Esophagus (tissue), 2 donors: ENCODE measurements around the gene ACER3. TPM values are rescaled to one million over a fixed set of nuclear protein-coding genes. Genes with fewer than 3 reads are reported as not detected.

Experiments used
- H3K27ac ChIP-seq, 2 donors: one replicate each; pipeline ENCODE4 v1.5.1; 2013; ENCODE audit warnings: low read depth in 2 of 2, mild to moderate bottlenecking in 2 of 2, inconsistent platforms in 1 of 2, low read length in 1 of 2, moderate library complexity in 1 of 2
- H3K27me3 ChIP-seq, 2 donors: one replicate each; pipeline ENCODE4 v1.6.1; 2013; ENCODE audit warnings: low read length in 2 of 2, control low read depth in 1 of 2, mild to moderate bottlenecking in 1 of 2; ENCODE audit not compliant: insufficient read depth in 2 of 2, control insufficient read depth in 1 of 2
- H3K36me3 ChIP-seq, 2 donors: one replicate each; pipeline ENCODE4 v1.6.1; 2013; ENCODE audit warnings: low read length in 1 of 2; ENCODE audit not compliant: control insufficient read depth in 2 of 2, insufficient read depth in 2 of 2
- H3K4me1 ChIP-seq, 2 donors: one replicate each; pipeline ENCODE4 v1.6.1; 2013; ENCODE audit warnings: low read length in 1 of 2; ENCODE audit not compliant: control insufficient read depth in 2 of 2, insufficient read depth in 2 of 2
- H3K4me3 ChIP-seq, 2 donors: one replicate each; pipeline ENCODE4 v1.5.1; 2013; ENCODE audit warnings: low read length in 2 of 2, mild to moderate bottlenecking in 2 of 2, low read depth in 1 of 2, moderate library complexity in 1 of 2
- H3K9me3 ChIP-seq, 2 donors: one replicate each; pipeline ENCODE4 v1.6.1; 2013; ENCODE audit warnings: mild to moderate bottlenecking in 2 of 2, low read depth in 1 of 2, low read length in 1 of 2, moderate library complexity in 1 of 2; ENCODE audit not compliant: control insufficient read depth in 2 of 2, insufficient read depth in 1 of 2
- WGBS, 2 donors: extraction: QIAGEN DNeasy Blood & Tissue Kit; methylation state at CpG; one replicate each; pipeline ENCODE4 v1.1.7; 2013; 5-methylcytosine and 5-hydroxymethylcytosine counted together
- polyA plus RNA-seq, 2 donors: library from polyadenylated mRNA; stranded (reverse); fragments of 200-250 nt; gene quantifications; one replicate each; pipeline ENCODE4 v1.2.3, GENCODE V29; 2013
- donor health status: healthy with polysubstance abuse.
- donor health status: Bipolar disorder and iron deficiency.

The ACER3 gene
- polyA plus RNA-seq, 2 donors, result 7.2 to 8.2 TPM

DNA sequence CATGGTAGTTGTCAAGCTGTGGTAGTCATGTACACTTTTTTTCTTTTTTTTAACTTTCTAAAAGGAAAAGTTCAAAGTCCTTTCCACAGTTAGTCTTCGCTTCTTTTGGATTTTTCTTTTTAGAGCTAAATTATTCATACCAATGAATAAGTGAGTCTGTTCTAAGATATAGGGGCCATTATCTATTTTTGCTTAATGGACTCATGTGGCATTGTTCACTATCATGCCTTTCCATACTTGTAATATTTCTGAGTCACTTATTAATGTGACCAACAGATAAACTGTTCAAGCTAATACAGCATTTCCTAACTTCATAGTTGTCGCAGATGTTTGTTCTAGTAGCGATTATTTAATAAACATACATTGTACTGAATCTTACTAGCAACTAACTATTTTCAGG, 165.5 kb downstream of the ACER3 start:
- WGBS, 2 donors, result 73 to 94% methylated on average over 3 of the region's 3 CpGs
- no peak overlapping the region for H3K4me3 ChIP-seq
- H3K4me1 ChIP-seq, result peaks cover 0 to 2% of the 10 kb centered on the region in 2 donors
- no peaks in the 10 kb centered on the region for H3K36me3 ChIP-seq
- H3K27ac ChIP-seq, result no peak overlapping the region
- no peaks in the 10 kb centered on the region for H3K9me3 ChIP-seq
- no peaks in the 10 kb centered on the region for H3K27me3 ChIP-seq

DNA sequence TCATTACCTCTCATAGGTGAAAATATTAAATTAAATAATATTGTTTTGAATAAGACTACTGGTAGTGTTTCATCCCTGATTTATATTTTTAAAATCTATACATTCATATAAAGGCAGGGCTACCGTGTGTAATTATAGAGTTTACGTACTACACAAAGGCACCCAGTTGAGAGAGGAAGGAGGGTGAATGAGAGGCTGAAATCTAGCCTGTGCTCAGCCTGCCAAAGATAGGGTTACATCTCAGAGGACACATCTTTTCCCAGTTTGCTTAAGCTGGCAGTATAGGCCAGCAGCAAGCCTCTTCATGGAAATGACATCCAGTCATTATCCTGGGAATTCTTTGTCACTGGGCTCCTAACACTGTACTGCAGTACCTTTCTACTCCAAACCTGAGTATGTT, 166.0 kb downstream of the ACER3 start:
- Histone ChIP-seq H3K36me3 (no peaks in the 10 kb centered on the region), H3K9me3 (no peaks in the 10 kb centered on the region), H3K4me1 (peaks cover 0 to 2% of the 10 kb centered on the region in 2 donors), H3K4me3 (no peak overlapping the region), H3K27ac (peak overlapping the region; percentile 1 to 82), H3K27me3 (no peaks in the 10 kb centered on the region)
- 87 to 88% methylated on average over 2 of the region's 2 CpGs for WGBS, 2 donors

DNA sequence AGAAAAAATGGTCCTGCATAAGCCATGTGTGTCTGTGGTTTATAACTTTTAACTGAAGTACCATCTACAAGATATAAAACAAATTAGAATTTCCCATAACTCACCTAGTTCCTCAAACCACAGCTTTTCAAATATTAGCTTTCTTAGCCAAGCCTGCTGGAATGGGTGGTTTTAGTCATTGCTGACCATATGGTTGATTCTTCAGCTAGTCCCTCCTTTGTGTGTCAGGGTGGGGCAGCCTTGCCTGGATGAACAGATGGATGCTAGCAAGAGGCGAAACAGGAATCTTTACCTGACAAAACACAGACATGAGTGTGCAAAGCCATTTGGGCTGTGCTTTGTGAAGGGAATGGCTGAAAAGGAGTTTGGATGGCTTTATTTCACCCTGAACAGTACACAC, 166.6 kb downstream of the ACER3 start:
- peaks cover 0 to 2% of the 10 kb centered on the region in 2 donors for H3K4me1 ChIP-seq
- H3K9me3 ChIP-seq, result no peaks in the 10 kb centered on the region
- no peaks in the 10 kb centered on the region for H3K27me3 ChIP-seq
- 69 to 71% methylated on average over 1 of the region's 1 CpG for WGBS, 2 donors
- H3K36me3 ChIP-seq, result no peaks in the 10 kb centered on the region
- H3K4me3 ChIP-seq, result no peak overlapping the region
- H3K27ac ChIP-seq, result peak overlapping the region; percentile 65 to 73

DNA sequence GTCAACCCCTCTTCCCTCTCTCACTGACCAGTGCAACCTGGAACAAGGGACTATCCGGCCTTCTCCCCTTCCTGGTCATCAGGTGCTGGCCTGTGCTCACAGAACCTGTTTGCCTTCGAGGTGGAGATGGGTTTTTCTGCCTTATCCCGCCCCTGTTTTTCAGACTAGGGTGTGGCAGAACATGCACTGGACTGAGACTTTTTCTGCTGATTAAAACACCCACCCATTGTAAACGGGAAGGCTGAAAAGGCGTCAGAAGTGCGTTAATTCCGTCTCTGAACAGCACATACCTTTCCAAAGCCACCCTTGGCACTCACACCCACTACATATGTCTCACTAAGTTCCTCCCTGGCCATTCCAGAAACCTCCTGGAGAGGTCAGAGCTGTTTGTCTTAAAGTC, 169.1 kb downstream of the ACER3 start:
- Histone ChIP-seq H3K27me3 (no peaks in the 10 kb centered on the region), H3K36me3 (no peaks in the 10 kb centered on the region), H3K27ac (peak overlapping the region; percentile 48 to 85), H3K4me3 (no peak overlapping the region), H3K9me3 (no peaks in the 10 kb centered on the region), H3K4me1 (peaks cover 0 to 2% of the 10 kb centered on the region in 2 donors)
- 42 to 49% methylated on average over 7 of the region's 7 CpGs for WGBS, 2 donors

DNA sequence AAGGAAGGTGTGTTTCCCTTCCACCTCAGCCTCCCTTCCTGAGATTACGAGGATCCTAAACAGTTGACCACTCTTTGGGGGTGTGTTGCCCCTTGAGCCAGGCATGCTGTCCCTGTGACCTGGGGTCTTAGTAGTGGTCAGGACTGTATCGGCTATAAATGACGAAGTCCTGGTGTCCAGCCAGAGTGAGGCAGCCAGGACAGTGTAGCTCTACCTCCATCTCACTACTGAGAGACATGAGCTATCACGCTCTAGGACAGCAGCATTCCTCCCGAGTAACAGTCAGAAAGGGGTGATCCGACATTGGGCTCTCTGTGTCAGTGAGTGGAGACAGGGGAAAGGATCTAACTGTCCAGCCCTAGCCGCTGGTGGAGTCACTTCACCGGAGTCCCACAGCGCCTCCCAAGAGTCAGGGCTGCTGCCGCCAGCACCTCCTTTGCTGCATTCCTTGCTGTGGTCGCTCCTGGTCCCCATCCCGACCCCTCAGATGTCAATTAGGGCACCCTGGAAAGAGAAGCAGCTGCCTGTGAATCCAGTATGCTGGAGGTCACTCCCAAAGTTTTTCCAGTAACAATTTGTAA, 170.2 kb downstream of the ACER3 start:
- H3K27me3 ChIP-seq, result no peaks in the 10 kb centered on the region
- WGBS, 2 donors, result 80 to 85% methylated on average over 12 of the region's 12 CpGs
- H3K4me3 ChIP-seq, result no peak overlapping the region
- H3K27ac ChIP-seq, result no peak overlapping the region
- H3K9me3 ChIP-seq, result no peaks in the 10 kb centered on the region
- H3K36me3 ChIP-seq, result no peaks in the 10 kb centered on the region
- H3K4me1 ChIP-seq, result peaks cover 0 to 2% of the 10 kb centered on the region in 2 donors

DNA sequence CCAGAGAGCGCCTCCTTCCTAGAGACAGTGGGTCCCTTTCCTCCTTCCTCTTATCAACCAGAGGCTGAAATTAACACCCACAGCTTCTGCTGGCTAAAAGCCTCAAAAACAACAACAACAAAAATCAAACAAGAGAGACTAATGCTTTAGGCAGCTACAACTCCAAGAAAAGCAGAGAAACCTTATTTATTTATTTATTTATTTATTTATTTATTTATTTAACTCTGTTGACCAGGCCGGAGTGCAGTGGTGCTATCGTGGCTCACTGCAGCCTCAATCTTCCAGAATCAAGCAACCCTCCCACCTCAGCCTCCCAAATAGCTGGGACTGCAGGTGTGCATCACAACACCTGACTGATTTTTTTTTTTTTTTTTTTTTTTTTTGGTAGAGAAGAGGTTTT, 170.9 kb downstream of the ACER3 start:
- 87 to 91% methylated on average over 3 of the region's 3 CpGs for WGBS, 2 donors
- Histone ChIP-seq H3K9me3 (no peaks in the 10 kb centered on the region), H3K36me3 (no peaks in the 10 kb centered on the region), H3K27me3 (no peaks in the 10 kb centered on the region), H3K4me3 (no peak overlapping the region), H3K27ac (no peak overlapping the region), H3K4me1 (peaks cover 0 to 2% of the 10 kb centered on the region in 2 donors)

DNA sequence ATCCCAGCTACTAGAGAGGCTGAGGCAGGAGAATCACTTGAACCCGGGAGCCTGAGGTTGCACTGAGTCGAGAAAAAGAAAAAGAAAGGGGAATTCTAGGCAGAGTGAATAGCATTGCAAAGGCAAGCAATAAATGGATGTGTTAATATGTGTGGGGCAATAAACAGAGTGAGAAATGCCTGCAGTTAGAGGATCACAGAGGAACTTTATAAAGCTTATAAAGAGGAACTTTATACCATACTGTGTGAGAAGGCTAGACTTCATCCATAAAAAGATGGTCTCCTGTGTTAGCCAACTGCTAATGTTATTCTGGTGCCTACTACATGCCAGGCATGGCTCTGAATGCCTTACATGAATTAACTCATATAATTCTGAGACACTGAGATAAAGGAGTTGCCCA, 174.3 kb downstream of the ACER3 start:
- peak overlapping the region; percentile 19 to 24 for H3K4me3 ChIP-seq
- no peak overlapping the region for H3K27ac ChIP-seq
- peaks cover 0 to 6% of the 10 kb centered on the region in 2 donors for H3K9me3 ChIP-seq
- whole genome bisulfite sequencing, 2 donors, result 80 to 83% methylated on average over 2 of the region's 2 CpGs
- H3K4me1 ChIP-seq, result peaks cover 0 to 9% of the 10 kb centered on the region in 2 donors
- peaks cover 0 to 5% of the 10 kb centered on the region in 2 donors for H3K27me3 ChIP-seq
- H3K36me3 ChIP-seq, result no peaks in the 10 kb centered on the region

DNA sequence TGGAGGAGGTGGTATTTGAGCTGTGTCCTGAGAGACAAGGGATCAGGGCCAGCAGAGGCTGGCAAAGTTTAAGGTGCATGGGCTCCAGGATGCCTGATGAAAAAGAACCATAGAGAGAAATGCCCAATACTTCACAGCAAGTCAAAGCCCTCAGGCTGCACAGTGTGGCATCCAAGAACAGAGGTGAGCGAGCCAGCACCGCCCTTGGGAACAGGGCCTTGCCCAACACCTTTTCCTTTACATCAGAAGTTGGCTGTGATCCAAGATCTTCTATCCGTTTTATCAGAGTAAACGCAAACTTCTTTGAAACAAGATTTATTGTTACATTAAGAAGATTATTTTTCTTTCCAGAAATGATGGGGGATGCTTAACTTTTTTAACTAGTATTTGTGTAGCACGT, 174.9 kb downstream of the ACER3 start:
- H3K27ac ChIP-seq, result no peak overlapping the region
- H3K4me3 ChIP-seq, result peak overlapping the region; percentile 19 to 24
- peaks cover 0 to 11% of the 10 kb centered on the region in 2 donors for H3K9me3 ChIP-seq
- WGBS, 2 donors, result 28 to 32% methylated on average over 5 of the region's 5 CpGs
- H3K4me1 ChIP-seq, result peaks cover 0 to 10% of the 10 kb centered on the region in 2 donors
- H3K36me3 ChIP-seq, result no peaks in the 10 kb centered on the region
- H3K27me3 ChIP-seq, result peaks cover 0 to 8% of the 10 kb centered on the region in 2 donors

DNA sequence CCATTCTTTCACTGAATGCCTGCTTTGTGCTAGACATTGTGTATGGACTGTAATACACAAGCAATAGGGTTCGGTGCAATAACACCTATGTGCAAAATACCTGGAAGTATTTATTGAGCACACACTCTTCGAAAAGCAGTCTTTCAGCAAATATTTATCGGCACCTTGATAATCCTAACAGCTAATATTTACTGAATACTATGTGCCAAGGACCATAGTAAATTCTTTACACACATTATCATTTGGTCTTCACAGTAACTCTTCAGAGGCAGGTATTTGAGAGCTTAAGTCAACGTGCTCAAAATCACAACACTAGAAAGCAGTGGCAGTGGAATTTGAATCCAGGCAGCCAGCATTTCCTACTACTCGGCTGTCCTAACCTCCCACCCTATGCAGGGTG, 175.7 kb downstream of the ACER3 start:
- no peak overlapping the region for H3K27ac ChIP-seq
- H3K4me1 ChIP-seq, result peaks cover 0 to 10% of the 10 kb centered on the region in 2 donors
- H3K4me3 ChIP-seq, result peak overlapping the region in 1 of 2 donors; percentile 12
- H3K36me3 ChIP-seq, result no peaks in the 10 kb centered on the region
- H3K9me3 ChIP-seq, result peaks cover 0 to 11% of the 10 kb centered on the region in 2 donors
- peaks cover 0 to 8% of the 10 kb centered on the region in 2 donors for H3K27me3 ChIP-seq
- WGBS, 2 donors, result 53 to 58% methylated on average over 5 of the region's 5 CpGs

DNA sequence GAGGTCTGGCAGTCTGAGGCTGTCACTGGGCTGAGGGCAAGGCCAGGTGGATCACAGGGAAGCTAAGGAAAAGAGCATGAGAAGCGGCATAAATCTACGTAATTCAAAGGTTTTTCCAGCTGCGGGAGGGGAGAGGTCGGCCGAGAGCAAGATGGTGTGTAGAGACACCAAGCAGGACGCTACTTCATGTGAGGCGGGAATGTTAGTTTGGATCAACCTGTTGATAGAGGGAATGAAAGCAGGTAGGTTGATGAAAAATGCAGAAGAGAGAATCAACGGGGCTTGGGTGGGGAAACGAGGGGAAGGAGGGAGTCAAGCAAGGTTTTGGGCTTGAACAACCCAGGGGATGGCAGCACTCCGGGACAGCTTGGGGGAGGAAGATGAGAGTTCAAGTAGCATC, 176.3 kb downstream of the ACER3 start:
- WGBS, 2 donors, result 81 to 83% methylated on average over 10 of the region's 10 CpGs
- Histone ChIP-seq H3K4me3 (no peak overlapping the region), H3K9me3 (peaks cover 0 to 11% of the 10 kb centered on the region in 2 donors), H3K27ac (no peak overlapping the region), H3K27me3 (peaks cover 0 to 8% of the 10 kb centered on the region in 2 donors), H3K4me1 (peaks cover 0 to 10% of the 10 kb centered on the region in 2 donors), H3K36me3 (no peaks in the 10 kb centered on the region)
